HCT116 (cell line): ENCODE measurements around the gene INPP4A.

Source experiments
- ATF3 ChIP-seq: IDR thresholded peaks from 2 replicates; pipeline ENCODE4 v1.6.1; 2012
- CEBPB ChIP-seq: IDR thresholded peaks from 2 replicates; pipeline ENCODE4 v1.6.1; 2012; ENCODE audit warnings: low read depth
- CTCF ChIP-seq, 3 experiments: fragments of 200-600 bp in 1 of 3; sonication (generic) in 1 of 3; IDR thresholded peaks in 2 of 3; conservative IDR thresholded peaks in 1 of 3; 2 replicates each; pipeline ENCODE4 v1.5.1; 2012 to 2017; ENCODE audit warnings: low read depth in 2 of 3, low read length in 2 of 3, antibody characterized with exemption in 1 of 3, borderline replicate concordance in 1 of 3, control low read depth in 1 of 3, mild to moderate bottlenecking in 1 of 3, mixed read lengths in 1 of 3, mixed run types in 1 of 3, moderate library complexity in 1 of 3; ENCODE audit not compliant: insufficient read depth in 1 of 3
- EGR1 ChIP-seq: IDR thresholded peaks from 2 replicates; pipeline ENCODE4 v1.6.1; 2012; ENCODE audit warnings: low read depth
- EZH2 ChIP-seq: fragments of 200-600 bp; sonication (generic); IDR thresholded peaks from 2 replicates; pipeline ENCODE4 v1.6.1; 2017; ENCODE audit warnings: antibody characterized with exemption, mixed run types
- EZH2phosphoT487 ChIP-seq: fragments of 200-600 bp; IDR thresholded peaks from 2 replicates; pipeline ENCODE4 v1.6.1; 2018; ENCODE audit warnings: antibody characterized with exemption, borderline replicate concordance
- JUND ChIP-seq: IDR thresholded peaks from 2 replicates; pipeline ENCODE4 v1.6.1; 2012
- POLR2A ChIP-seq: IDR thresholded peaks from 2 replicates; pipeline ENCODE4 v1.7.0; 2011; ENCODE audit warnings: borderline replicate concordance; ENCODE audit not compliant: insufficient read depth, insufficient read length; ENCODE audit errors: extremely low read depth
- REST ChIP-seq: IDR thresholded peaks from 2 replicates; pipeline ENCODE4 v1.6.1; 2012; ENCODE audit warnings: low read depth
- ZBTB33 ChIP-seq: IDR thresholded peaks from 2 replicates; pipeline ENCODE4 v1.6.1; 2011; ENCODE audit warnings: mild to moderate bottlenecking, low read length, moderate library complexity; ENCODE audit not compliant: insufficient replicate concordance; ENCODE audit errors: extremely low read depth
- ZFX ChIP-seq: fragments of 450-650 bp; IDR thresholded peaks from 2 replicates; pipeline ENCODE4 v1.6.1; 2017

GRCh38 chr2:98564541-98565132, 120.0 kb downstream of the INPP4A start:
- TF ChIP-seq CTCF (IDR thresholded peaks at IDR 0.05 in 2 of 3, conservative IDR thresholded peaks at IDR 0.05 in 1 of 3; ENCODE audit: borderline replicate concordance in 1 of 3, insufficient read depth in 1 of 3, low read depth in 2 of 3, low read length in 2 of 3) (no peak), REST (no peak), JUND (no peak), EZH2phosphoT487 (no peak), ZFX (no peak), CEBPB (no peak), POLR2A (no peak), ZBTB33 (no peak), EGR1 (no peak), ATF3 (no peak), EZH2 (no peak)
